ENCODE results near the gene RNF26. TPM values are rescaled to one million over a fixed set of nuclear protein-coding genes. Genes with fewer than 3 reads are reported as not detected.

The RNF26 gene
- total RNA-seq, 1 experiment from 2014 or later: 45.6 TPM

GRCh38 chr11:119322921-119323531 lies 11.3 kb upstream of the RNF26 start (continued):
- TF ChIP-seq ZBTB33 (IDR thresholded peaks at IDR 0.05; ENCODE audit: extremely low read depth, insufficient replicate concordance, low read length): no peak
- TF ChIP-seq CBX3 (IDR thresholded peaks at IDR 0.05; ENCODE audit: low read depth): no peak
- no peak for TF ChIP-seq POLR2AphosphoS5 (IDR thresholded peaks at IDR 0.05; ENCODE audit: low read depth, low read length)
- TF ChIP-seq REST (IDR thresholded peaks at IDR 0.05; ENCODE audit: low read depth): no peak

DNA sequence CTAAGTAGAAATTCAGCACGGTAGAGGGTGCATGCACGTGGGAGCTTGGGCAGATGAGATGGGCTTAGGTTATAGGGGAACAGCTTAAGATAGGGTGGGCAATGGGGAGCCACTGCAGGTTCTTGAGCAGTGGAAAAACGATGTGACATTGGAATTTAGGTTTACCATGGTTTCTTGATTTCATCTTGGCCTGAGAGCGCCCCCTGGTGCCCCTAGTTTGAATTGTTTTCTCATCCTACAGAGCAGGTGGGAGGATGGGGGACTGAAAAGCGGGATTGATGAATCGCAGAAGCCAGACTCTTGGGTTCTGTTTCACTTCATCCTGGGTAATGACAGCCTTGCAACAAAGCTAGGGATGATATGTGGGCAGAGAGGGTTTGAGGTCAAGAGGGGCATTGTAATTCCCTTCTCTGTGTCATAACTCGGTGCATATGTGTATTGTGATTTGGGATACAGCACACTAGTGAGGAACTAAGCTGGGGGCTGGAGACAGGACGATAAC lies 10.7 kb upstream of the RNF26 start:
- Histone ChIP-seq H3K4me3 (replicated peaks in 1 of 2; ENCODE audit: low read depth in 1 of 2, low read length in 2 of 2) (no peak overlapping the region), H3K27ac (ENCODE audit: low read depth, low read length) (no peak overlapping the region), H2AFZ (ENCODE audit: low read depth, low read length, poor library complexity, severe bottlenecking) (no peak overlapping the region), H3K9ac (ENCODE audit: low read length) (no peak overlapping the region), H3K79me2 (ENCODE audit: insufficient read depth, low read length) (no peaks in the 10 kb centered on the region), H3K4me2 (ENCODE audit: low read length) (peak overlapping the region; percentile 29), H3K4me1 (ENCODE audit: control insufficient read depth in 1 of 2, insufficient read depth in 2 of 2, low read length in 2 of 2) (peaks cover 0 to 10% of the 10 kb centered on the region in 2 experiments; a peak in 1 of 4 replicates), H3K27me3 (ENCODE audit: insufficient read depth, low read length) (no peaks in the 10 kb centered on the region), H3K9me2 (ENCODE audit: insufficient read depth) (no peaks in the 10 kb centered on the region), H3K9me3 (ENCODE audit: control insufficient read depth in 1 of 2, insufficient read depth in 1 of 2, low read depth in 1 of 2, low read length in 2 of 2) (no peaks in the 10 kb centered on the region), H3K36me3 (ENCODE audit: control insufficient read depth in 1 of 2, insufficient read depth in 2 of 2, low read length in 2 of 2) (no peaks in the 10 kb centered on the region), H4K20me1 (ENCODE audit: insufficient read depth) (no peaks in the 10 kb centered on the region)
- CTCF ChIA-PET: interaction anchor here (0.7 to 3.4 kb wide), 4 partner anchors 15 to 238 kb away, joined by 3 to 44 read pairs (median 8); no protein-coding TSS in a partner anchor
- DNase-seq (ENCODE audit: low read depth, low spot score) (peak; percentile 51), ATAC-seq (peak; percentile 71)
- RAD21 ChIA-PET (ENCODE audit: low non-redundant PET in 1 of 2, low total read pairs in 2 of 2, uncharacterized antibody in 2 of 2, unreplicated experiment in 2 of 2): no interaction called here
- intact Hi-C loops (cut with micrococcal nuclease): loop anchor here (5.0 kb wide), 1 partner anchor 221 kb away; the partner anchor contains the start of gene DPAGT1
- POLR2A ChIA-PET: no interaction called here
- BruUV-seq (replicated peaks): no TSS peak
- TF ChIP-seq SIN3A (IDR thresholded peaks at IDR 0.05; ENCODE audit: low read depth) (no peak), RAD21 (IDR thresholded peaks at IDR 0.05; ENCODE audit: low read depth) (peak; percentile 84), YY1 (IDR thresholded peaks at IDR 0.05; ENCODE audit: extremely low read depth, insufficient replicate concordance, low read depth, low read length) (peak; percentile 33), CTCF (IDR thresholded peaks at IDR 0.05 in 2 of 3, conservative IDR thresholded peaks at IDR 0.05 in 1 of 3; ENCODE audit: borderline replicate concordance in 1 of 3, insufficient read depth in 1 of 3, low read depth in 2 of 3, low read length in 2 of 3) (peak; percentile 76 to 90 (median 85)), CEBPB (IDR thresholded peaks at IDR 0.05; ENCODE audit: low read depth) (no peak), SP1 (IDR thresholded peaks at IDR 0.05; ENCODE audit: low read depth) (no peak)
- TF ChIP-seq, protein P1, sequence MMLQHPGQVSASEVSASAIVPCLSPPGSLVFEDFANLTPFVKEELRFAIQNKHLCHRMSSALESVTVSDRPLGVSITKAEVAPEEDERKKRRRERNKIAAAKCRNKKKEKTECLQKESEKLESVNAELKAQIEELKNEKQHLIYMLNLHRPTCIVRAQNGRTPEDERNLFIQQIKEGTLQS (IDR thresholded peaks at IDR 0.05): no peak

Data from HCT116 (cell line).